ENCODE data around the gene FCHSD2. TPM values are rescaled to one million over a fixed set of nuclear protein-coding genes. Genes with fewer than 3 reads are reported as not detected.

FCHSD2 gene
- polyA plus RNA-seq, 4 donors, result 2.0 to 25.1 (median 7.9) TPM

- H3K4me3 ChIP-seq (ENCODE audit: low read depth in 1 of 3, low read length in 3 of 3), result no peak overlapping the region
- H3K4me1 ChIP-seq (ENCODE audit: control insufficient read depth in 3 of 3, insufficient read depth in 2 of 3, low read depth in 1 of 3, low read length in 2 of 3), result no peaks in the 10 kb centered on the region
- no peaks in the 10 kb centered on the region for H3K27me3 ChIP-seq (ENCODE audit: control insufficient read depth in 3 of 3, insufficient read depth in 3 of 3, low read length in 3 of 3)
- no peak overlapping the region for H3K27ac ChIP-seq (ENCODE audit: low read depth in 1 of 3, low read length in 2 of 3)
- no peaks in the 10 kb centered on the region for H3K9me3 ChIP-seq (ENCODE audit: control insufficient read depth in 2 of 2, insufficient read depth in 1 of 2, low read depth in 1 of 2, low read length in 1 of 2)
- DNase-seq, result no peak
- H3K36me3 ChIP-seq (ENCODE audit: control insufficient read depth in 3 of 3, insufficient read depth in 2 of 3, low read depth in 1 of 3, low read length in 3 of 3), result peaks cover 0 to 11% (median 0%) of the 10 kb centered on the region in 3 donors
- FAIRE-seq, result no peak
Observed at GRCh38 chr11:72927380-72927779, 214.7 kb downstream of the FCHSD2 start.

GRCh38 chr11:72926076-72926475 is 216.0 kb downstream of the FCHSD2 start:
- Histone ChIP-seq H3K4me1 (ENCODE audit: control insufficient read depth in 3 of 3, insufficient read depth in 2 of 3, low read depth in 1 of 3, low read length in 2 of 3) (no peaks in the 10 kb centered on the region), H3K9me3 (ENCODE audit: control insufficient read depth in 2 of 2, insufficient read depth in 1 of 2, low read depth in 1 of 2, low read length in 1 of 2) (no peaks in the 10 kb centered on the region), H3K27me3 (ENCODE audit: control insufficient read depth in 3 of 3, insufficient read depth in 3 of 3, low read length in 3 of 3) (no peaks in the 10 kb centered on the region), H3K27ac (ENCODE audit: low read depth in 1 of 3, low read length in 2 of 3) (no peak overlapping the region), H3K4me3 (ENCODE audit: low read depth in 1 of 3, low read length in 3 of 3) (no peak overlapping the region), H3K36me3 (ENCODE audit: control insufficient read depth in 3 of 3, insufficient read depth in 2 of 3, low read depth in 1 of 3, low read length in 3 of 3) (peaks cover 0 to 11% (median 0%) of the 10 kb centered on the region in 3 donors)
- DNase-seq, result no peak
- FAIRE-seq, result no peak
- 93 to 100% (median 95%) methylated on average over 1 of the region's 1 CpG for WGBS, 3 donors

- Histone ChIP-seq H3K4me1 (ENCODE audit: control insufficient read depth in 3 of 3, insufficient read depth in 2 of 3, low read depth in 1 of 3, low read length in 2 of 3) (no peaks in the 10 kb centered on the region), H3K4me3 (ENCODE audit: low read depth in 1 of 3, low read length in 3 of 3) (no peak overlapping the region), H3K36me3 (ENCODE audit: control insufficient read depth in 3 of 3, insufficient read depth in 2 of 3, low read depth in 1 of 3, low read length in 3 of 3) (peaks cover 0 to 11% (median 0%) of the 10 kb centered on the region in 3 donors), H3K27ac (ENCODE audit: low read depth in 1 of 3, low read length in 2 of 3) (no peak overlapping the region), H3K9me3 (ENCODE audit: control insufficient read depth in 2 of 2, insufficient read depth in 1 of 2, low read depth in 1 of 2, low read length in 1 of 2) (no peaks in the 10 kb centered on the region), H3K27me3 (ENCODE audit: control insufficient read depth in 3 of 3, insufficient read depth in 3 of 3, low read length in 3 of 3) (no peaks in the 10 kb centered on the region)
- DNase-seq (no peak), FAIRE-seq (no peak)
- WGBS, 3 donors, result 95 to 98% (median 95%) methylated on average over 9 of the region's 9 CpGs
Observed at GRCh38 chr11:72925656-72926055, 216.5 kb downstream of the FCHSD2 start.

GRCh38 chr11:72924568-72925190 is 217.4 kb downstream of the FCHSD2 start:
- FAIRE-seq (no peak), DNase-seq (peak; percentile 17 to 20)
- WGBS, 3 donors, result 100% methylated on average over 1 of the region's 1 CpG
- Histone ChIP-seq H3K4me1 (ENCODE audit: control insufficient read depth in 3 of 3, insufficient read depth in 2 of 3, low read depth in 1 of 3, low read length in 2 of 3) (no peaks in the 10 kb centered on the region), H3K27me3 (ENCODE audit: control insufficient read depth in 3 of 3, insufficient read depth in 3 of 3, low read length in 3 of 3) (no peaks in the 10 kb centered on the region), H3K36me3 (ENCODE audit: control insufficient read depth in 3 of 3, insufficient read depth in 2 of 3, low read depth in 1 of 3, low read length in 3 of 3) (peaks cover 0 to 8% (median 0%) of the 10 kb centered on the region in 3 donors), H3K9me3 (ENCODE audit: control insufficient read depth in 2 of 2, insufficient read depth in 1 of 2, low read depth in 1 of 2, low read length in 1 of 2) (no peaks in the 10 kb centered on the region), H3K27ac (ENCODE audit: low read depth in 1 of 3, low read length in 2 of 3) (no peak overlapping the region), H3K4me3 (ENCODE audit: low read depth in 1 of 3, low read length in 3 of 3) (no peak overlapping the region)

GRCh38 chr11:72921028-72921716 is 220.9 kb downstream of the FCHSD2 start:
- H3K27ac ChIP-seq (ENCODE audit: low read depth in 1 of 3, low read length in 2 of 3), result no peak overlapping the region
- no peak for FAIRE-seq
- no peak for DNase-seq
- H3K36me3 ChIP-seq (ENCODE audit: control insufficient read depth in 3 of 3, insufficient read depth in 2 of 3, low read depth in 1 of 3, low read length in 3 of 3), result peaks cover 0 to 7% (median 0%) of the 10 kb centered on the region in 3 donors
- WGBS, 3 donors, result 80 to 86% (median 84%) methylated on average over 5 of the region's 5 CpGs
- no peak overlapping the region for H3K4me3 ChIP-seq (ENCODE audit: low read depth in 1 of 3, low read length in 3 of 3)
- no peaks in the 10 kb centered on the region for H3K27me3 ChIP-seq (ENCODE audit: control insufficient read depth in 3 of 3, insufficient read depth in 3 of 3, low read length in 3 of 3)
- H3K4me1 ChIP-seq (ENCODE audit: control insufficient read depth in 3 of 3, insufficient read depth in 2 of 3, low read depth in 1 of 3, low read length in 2 of 3), result no peaks in the 10 kb centered on the region
- H3K9me3 ChIP-seq (ENCODE audit: control insufficient read depth in 2 of 2, insufficient read depth in 1 of 2, low read depth in 1 of 2, low read length in 1 of 2), result no peaks in the 10 kb centered on the region

GRCh38 chr11:72920001-72920400 is 222.1 kb downstream of the FCHSD2 start:
- H3K27me3 ChIP-seq (ENCODE audit: control insufficient read depth in 3 of 3, insufficient read depth in 3 of 3, low read length in 3 of 3), result no peaks in the 10 kb centered on the region
- H3K9me3 ChIP-seq (ENCODE audit: control insufficient read depth in 2 of 2, insufficient read depth in 1 of 2, low read depth in 1 of 2, low read length in 1 of 2), result peaks cover 0 to 9% of the 10 kb centered on the region in 2 donors
- H3K4me3 ChIP-seq (ENCODE audit: low read depth in 1 of 3, low read length in 3 of 3), result no peak overlapping the region
- DNase-seq (no peak), FAIRE-seq (no peak)
- H3K36me3 ChIP-seq (ENCODE audit: control insufficient read depth in 3 of 3, insufficient read depth in 2 of 3, low read depth in 1 of 3, low read length in 3 of 3), result peaks cover 0 to 2% (median 0%) of the 10 kb centered on the region in 3 donors
- no peak overlapping the region for H3K27ac ChIP-seq (ENCODE audit: low read depth in 1 of 3, low read length in 2 of 3)
- H3K4me1 ChIP-seq (ENCODE audit: control insufficient read depth in 3 of 3, insufficient read depth in 2 of 3, low read depth in 1 of 3, low read length in 2 of 3), result no peaks in the 10 kb centered on the region

GRCh38 chr11:72918851-72919250 is 223.3 kb downstream of the FCHSD2 start:
- DNase-seq (no peak), FAIRE-seq (no peak)
- Histone ChIP-seq H3K36me3 (ENCODE audit: control insufficient read depth in 3 of 3, insufficient read depth in 2 of 3, low read depth in 1 of 3, low read length in 3 of 3) (peaks cover 0 to 2% (median 0%) of the 10 kb centered on the region in 3 donors), H3K4me1 (ENCODE audit: control insufficient read depth in 3 of 3, insufficient read depth in 2 of 3, low read depth in 1 of 3, low read length in 2 of 3) (no peaks in the 10 kb centered on the region), H3K27me3 (ENCODE audit: control insufficient read depth in 3 of 3, insufficient read depth in 3 of 3, low read length in 3 of 3) (no peaks in the 10 kb centered on the region), H3K4me3 (ENCODE audit: low read depth in 1 of 3, low read length in 3 of 3) (no peak overlapping the region), H3K27ac (ENCODE audit: low read depth in 1 of 3, low read length in 2 of 3) (no peak overlapping the region), H3K9me3 (ENCODE audit: control insufficient read depth in 2 of 2, insufficient read depth in 1 of 2, low read depth in 1 of 2, low read length in 1 of 2) (peaks cover 0 to 13% of the 10 kb centered on the region in 2 donors)

GRCh38 chr11:72912253-72912652 is 229.9 kb downstream of the FCHSD2 start:
- H3K36me3 ChIP-seq (ENCODE audit: control insufficient read depth in 3 of 3, insufficient read depth in 2 of 3, low read depth in 1 of 3, low read length in 3 of 3), result peaks cover 0 to 4% (median 2%) of the 10 kb centered on the region in 3 donors
- no peaks in the 10 kb centered on the region for H3K4me1 ChIP-seq (ENCODE audit: control insufficient read depth in 3 of 3, insufficient read depth in 2 of 3, low read depth in 1 of 3, low read length in 2 of 3)
- no peak for DNase-seq
- H3K27ac ChIP-seq (ENCODE audit: low read depth in 1 of 3, low read length in 2 of 3), result no peak overlapping the region
- H3K27me3 ChIP-seq (ENCODE audit: control insufficient read depth in 3 of 3, insufficient read depth in 3 of 3, low read length in 3 of 3), result no peaks in the 10 kb centered on the region
- FAIRE-seq, result no peak
- WGBS, 3 donors, result 97 to 100% (median 100%) methylated on average over 1 of the region's 1 CpG
- peaks cover 0 to 44% of the 10 kb centered on the region in 2 donors for H3K9me3 ChIP-seq (ENCODE audit: control insufficient read depth in 2 of 2, insufficient read depth in 1 of 2, low read depth in 1 of 2, low read length in 1 of 2)
- H3K4me3 ChIP-seq (ENCODE audit: low read depth in 1 of 3, low read length in 3 of 3), result no peak overlapping the region
